Activated CD8-positive, alpha-beta memory T cell treated with anti-CD3 and anti-CD28 coated beads for 1 hour (primary cell): ENCODE data around the gene SETD4.

ENCODE experiments used
- DNase-seq, 2 donors: peaks; one replicate each; pipeline ENCODE4 v3.0.0-alpha.2; 2020; ENCODE audit warnings: low read depth in 1 of 2; ENCODE audit errors: extremely low read depth in 1 of 2

Gene SETD4

DNA sequence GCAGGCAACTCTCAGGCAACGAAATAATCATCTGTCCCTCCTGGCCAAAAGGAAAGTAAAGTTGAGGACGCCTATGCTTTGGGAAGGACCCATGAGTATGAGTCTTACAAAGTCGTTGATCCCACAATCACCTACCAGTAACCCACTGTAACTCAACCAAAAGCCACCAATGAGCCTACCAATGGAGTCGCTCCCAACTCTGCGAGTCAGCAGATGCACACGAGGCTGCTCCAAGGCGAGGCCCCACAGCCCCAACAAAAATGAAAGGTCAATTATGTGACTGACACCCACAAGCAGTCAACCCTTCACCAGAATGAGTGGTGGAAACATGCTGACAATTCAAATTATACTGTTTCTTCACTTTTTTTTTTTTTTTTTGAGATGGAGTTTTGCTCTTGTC, 12.0 kb downstream of the SETD4 start:
- no peak for DNase-seq

- DNase-seq: no peak
These were observed 13.2 kb downstream of the SETD4 start for GRCh38 chr21:36047139-36047538.

DNA sequence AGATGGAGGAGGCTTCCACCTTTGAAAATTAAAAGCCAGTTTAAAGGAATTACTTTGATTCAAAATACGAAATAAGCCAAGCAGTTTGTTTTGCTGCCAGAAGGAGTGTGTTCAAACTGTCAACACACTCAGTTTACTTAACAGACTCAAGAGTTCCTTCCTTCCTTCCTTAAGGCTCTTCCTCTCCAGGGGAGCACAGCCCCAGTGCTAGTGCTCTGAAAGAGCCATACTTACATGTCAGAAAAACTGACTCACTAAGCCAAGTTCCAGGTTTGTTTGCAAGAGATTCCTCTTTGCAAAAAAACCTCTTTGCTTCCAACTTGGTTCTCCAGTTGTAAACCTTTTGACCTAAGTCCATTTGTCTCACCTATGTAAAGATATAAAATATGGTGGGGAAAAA, 14.3 kb downstream of the SETD4 start:
- no peak for DNase-seq

DNA sequence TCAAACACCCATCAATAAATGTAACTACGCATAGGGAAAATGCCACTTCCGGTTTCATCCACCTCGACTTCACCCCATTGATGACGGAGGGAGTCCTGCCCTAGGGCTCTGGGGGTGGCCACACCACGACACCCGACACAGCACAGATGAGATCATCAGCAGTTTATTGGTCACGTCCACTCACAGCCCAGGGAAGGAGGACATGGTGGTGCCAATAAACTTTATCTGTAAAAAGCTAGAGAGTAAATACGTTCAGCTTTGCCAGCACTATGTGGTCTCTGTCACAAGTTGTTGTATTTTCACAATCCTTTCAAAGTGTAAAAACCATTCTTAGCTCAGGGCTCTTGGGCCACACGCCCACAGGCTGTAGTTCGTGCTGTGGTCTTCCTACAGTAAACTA, 16.3 kb downstream of the SETD4 start:
- no peak for DNase-seq

- DNase-seq: no peak
These were observed 18.4 kb downstream of the SETD4 start for GRCh38 chr21:36041910-36042309.

DNA sequence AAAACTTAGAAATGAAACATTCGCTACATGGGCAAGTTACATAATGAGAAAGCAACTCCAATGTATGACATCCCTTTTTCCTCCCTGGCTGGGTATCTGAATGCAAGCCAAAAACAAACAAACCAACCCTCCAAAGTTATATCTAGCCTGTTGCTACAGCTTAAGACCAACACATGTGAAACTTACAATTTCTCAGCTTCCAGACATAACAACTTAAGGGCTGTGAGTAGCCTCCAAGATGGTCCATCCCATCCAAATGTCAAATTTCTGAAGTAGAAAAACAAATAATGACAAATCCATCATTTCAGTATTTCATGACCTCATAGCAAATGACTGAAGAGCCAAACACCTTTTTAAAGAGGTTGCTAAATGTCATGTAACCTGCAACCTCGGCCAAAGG, 19.9 kb downstream of the SETD4 start:
- DNase-seq: no peak

GRCh38 chr21:36039861-36040260, 20.5 kb downstream of the SETD4 start:
- no peak for DNase-seq

GRCh38 chr21:36038701-36039497, 21.4 kb downstream of the SETD4 start:
- no peak for DNase-seq

GRCh38 chr21:36035381-36035791, 24.9 kb downstream of the SETD4 start:
- DNase-seq: no peak

DNA sequence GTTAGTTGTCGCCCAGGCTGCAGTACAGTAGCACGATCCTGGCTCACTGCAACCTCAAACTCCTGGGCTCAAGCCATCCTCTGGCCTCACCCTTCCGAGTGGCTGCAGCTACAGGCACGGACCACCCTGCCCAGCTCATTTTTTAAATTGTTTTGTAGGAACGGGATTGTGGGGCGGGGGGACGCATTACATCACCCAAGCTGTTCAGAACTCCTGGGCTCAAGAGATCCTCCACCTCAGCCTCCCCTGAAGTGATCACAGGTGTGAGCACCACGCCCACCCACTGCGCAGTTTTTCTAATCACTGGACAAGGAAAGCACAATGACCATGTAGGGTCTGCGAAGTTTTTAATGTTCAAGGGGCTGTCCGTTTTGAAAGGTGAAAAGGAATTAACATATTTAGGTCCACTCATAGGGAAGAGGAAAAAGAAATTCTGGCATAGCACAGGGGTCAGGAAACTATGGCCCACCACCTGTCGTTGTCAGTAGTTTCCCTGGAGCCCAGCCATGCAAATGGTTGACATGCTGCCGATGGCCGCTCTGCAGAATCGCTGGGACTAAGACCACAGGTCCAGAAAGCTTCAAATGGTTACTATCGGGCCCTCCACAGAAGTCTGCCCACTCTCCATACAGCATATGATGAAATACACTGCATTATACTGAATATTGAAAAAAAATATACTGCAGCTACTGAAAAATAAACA, 26.0 kb downstream of the SETD4 start:
- DNase-seq: no peak

DNA sequence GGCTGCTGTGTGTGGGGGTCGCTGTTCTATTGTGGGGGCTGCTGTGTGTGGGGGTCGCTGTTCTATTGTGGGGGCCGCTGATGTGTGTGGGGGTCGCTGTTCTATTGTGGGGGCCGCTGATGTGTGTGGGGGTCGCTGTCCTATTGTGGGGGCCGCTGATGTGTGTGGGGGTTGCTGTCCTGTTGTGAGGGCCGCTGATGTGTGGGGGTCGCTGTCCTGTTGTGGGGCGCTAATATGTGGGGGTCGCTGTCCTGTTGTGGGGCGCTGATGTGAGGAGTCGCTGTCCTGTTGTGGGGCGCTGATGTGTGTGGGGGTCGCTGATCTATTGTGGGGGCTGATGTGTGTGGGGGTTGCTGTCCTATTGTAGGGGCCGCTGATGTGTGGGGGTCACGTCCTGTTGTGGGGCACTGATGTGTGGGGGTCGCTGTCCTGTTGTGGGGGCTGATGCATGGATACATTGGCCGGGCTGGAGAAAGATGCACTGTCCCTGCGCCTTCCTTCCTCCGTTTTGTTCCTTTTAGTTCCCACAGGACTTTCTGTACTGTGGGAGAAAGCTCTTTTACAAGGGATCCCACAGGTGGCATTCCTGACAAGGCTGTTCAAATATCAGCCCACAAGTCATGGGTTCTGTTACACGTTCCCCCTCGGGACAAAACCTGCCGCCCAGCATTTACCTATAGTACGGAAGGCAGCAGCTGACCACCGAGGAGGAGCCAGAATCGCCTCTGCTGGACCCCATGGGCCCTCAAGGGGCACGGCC, 27.5 kb downstream of the SETD4 start:
- no peak for DNase-seq

DNA sequence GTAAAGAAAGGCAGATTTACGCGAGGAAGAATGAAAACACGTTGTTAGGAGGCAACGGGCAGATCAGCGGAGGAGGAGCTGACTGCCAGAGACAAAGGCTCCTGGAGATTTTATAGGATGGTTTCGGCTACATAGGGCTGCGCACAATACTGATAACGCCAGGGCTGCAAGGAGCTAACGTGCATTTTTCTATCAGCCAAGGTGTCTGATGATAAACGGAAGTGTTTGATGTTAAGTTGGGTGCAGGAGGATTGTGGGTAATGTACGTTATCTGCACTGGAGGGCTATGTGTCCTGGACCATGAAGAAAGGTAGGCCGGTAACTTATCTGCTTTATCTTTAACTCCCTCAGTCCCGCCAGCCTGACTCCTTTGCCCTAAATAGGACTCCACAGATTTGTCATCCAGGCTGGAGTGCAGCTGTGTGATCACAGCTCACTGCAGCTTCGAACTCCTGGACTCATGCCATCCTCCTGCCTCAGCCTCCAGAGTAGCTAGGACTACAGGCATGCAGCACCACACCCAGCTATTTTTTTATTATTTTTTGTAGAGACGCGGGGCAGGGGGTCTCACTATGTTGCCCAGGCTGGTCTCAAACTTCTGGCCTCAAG, 29.6 kb downstream of the SETD4 start:
- DNase-seq: no peak

GRCh38 chr21:36029309-36029708, 31.0 kb downstream of the SETD4 start:
- DNase-seq: no peak

DNA sequence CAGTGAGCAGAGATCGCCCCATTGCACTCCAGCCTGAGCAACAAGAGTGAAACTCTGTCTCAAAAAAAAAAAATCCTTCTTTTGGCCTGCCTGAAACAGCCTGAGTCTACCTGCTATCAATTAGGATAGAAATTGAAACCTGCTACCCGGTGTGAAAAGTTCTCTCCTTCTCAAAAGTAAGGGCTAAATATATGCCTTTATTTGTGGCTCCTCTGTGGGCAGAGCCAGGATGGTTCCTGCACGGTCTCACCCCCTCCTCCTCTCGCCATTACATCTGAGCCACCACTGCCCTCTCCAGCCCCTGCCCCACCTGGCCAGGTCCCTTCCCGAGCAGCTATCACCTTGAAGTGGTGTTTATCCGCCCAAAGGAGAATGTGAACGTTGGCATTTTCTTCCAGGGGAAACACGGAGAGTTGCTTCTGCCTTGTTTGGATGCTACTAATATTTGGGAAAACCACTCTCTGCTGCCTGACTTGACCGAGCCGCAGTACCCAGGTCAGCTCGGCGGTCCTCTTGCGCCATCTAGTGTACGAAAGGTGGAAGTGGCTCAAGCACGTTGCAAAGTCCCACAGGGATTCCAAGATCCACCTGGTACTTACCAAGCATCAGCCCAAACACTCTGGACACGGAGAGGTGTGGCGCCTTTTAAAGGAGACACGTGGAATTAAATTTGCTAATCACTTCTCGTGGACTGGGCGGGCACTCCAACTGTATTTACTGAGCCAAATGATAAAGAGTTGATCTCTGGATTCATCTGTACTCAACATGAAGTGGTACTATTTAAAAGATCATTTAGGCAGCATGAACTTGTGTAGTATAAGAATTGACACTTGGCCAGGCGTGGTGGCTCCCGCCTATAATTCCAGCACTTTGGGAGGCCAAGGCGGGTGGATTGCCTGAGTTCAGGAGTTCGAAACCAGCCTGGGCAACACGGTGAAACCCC, 31.9 kb downstream of the SETD4 start:
- DNase-seq: peak; percentile 34 to 43

- no peak for DNase-seq
These were observed 33.0 kb downstream of the SETD4 start for GRCh38 chr21:36027347-36027746.

DNA sequence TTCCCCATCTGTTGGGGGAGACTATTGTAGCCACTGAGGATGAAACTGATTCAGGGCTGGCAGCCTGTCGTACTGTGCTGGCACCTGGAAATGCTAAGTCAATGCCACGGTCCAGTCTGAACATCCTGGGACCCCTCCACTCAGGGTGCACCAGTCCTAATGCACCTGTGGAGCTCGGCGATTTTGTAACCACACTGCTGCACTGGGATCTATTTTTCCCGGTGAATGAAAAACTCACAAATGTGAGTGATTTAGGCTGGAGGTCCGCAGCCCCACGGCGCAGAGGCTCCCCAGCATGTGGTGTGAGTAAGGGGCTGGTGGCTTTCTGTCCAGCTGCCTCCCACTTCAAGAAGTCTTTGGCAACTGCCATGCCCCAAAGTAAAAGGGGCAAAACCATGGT, 35.5 kb downstream of the SETD4 start:
- no peak for DNase-seq

GRCh38 chr21:36023092-36023480, 37.2 kb downstream of the SETD4 start:
- no peak for DNase-seq

DNA sequence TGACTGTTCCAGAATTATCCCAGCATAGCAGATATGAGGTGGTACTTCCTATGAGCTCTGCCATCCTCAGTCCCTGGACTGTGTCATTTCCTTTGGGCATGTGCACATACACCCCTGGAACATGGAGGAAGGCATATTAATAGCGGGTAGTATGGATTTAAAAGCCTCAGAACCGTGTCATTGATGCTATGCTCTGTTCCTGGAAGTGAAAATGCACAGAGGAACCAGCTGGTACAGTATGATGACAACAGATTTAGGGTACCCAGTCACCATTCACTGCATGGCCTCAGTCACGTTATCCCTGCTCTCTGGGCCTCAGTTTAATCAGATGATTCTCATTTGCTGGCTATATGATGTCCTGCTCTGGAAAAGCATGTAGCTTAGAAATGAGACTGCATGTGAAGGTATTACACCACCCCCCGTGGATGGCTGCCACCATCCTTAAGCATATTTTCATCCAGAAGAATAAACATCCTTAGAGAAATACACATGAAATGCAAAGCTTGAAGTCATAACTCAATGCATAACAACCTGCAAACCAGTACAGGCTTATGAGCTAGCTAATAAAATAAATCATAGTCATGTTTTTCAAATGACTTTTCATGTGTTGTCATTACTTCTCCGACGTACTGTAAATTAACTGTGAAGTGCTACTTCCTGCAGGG, 37.8 kb downstream of the SETD4 start:
- no peak for DNase-seq

DNA sequence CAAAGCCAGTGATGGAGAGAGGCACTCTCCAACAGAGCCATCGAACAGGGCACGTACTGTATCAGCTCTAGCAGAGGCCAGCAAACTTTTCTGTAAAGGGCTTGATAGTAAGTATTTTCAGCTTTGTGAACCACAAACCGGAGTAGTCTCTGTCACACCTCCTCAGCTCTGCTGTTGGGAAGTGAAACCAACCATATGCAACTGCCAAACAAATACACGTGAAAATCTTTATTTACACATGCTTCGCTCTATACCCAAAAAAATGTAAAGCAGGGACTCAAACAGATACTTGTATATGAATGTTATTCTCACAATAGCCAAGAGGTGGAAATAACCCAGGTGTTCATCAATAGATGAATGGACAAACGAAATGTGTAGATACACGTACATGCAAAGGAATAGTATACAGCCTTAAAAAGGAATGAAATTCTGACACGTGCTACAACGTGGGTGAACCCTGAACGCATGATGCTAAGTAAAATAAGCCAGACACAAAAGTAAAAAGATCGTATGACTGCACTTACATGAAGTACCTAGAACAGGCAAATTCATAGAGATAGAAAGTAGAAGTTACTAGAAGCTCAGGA, 39.0 kb downstream of the SETD4 start:
- no peak for DNase-seq
